Karpas-422 (cell line): ENCODE measurements around the gene MDH1. TPM values are rescaled to one million over a fixed set of nuclear protein-coding genes. Genes with fewer than 3 reads are reported as not detected.

Experiments
- DNase-seq: peaks from one replicate; pipeline ENCODE4 v3.0.0-alpha.2; 2015
- H2AFZ ChIP-seq: fragments of 200-600 bp; sonication (generic); 2 replicates; pipeline ENCODE4 v1.6.1; 2014; ENCODE audit warnings: antibody characterized with exemption, low read length, mixed read lengths
- H3K27ac ChIP-seq: fragments of 200-600 bp; sonication (generic); 2 replicates; pipeline ENCODE4 v1.5.1; 2014; ENCODE audit warnings: mild to moderate bottlenecking, low read length, moderate library complexity
- H3K27me3 ChIP-seq: fragments of 200-600 bp; sonication (generic); 2 replicates; pipeline ENCODE4 v1.6.1; 2014; ENCODE audit warnings: low read length, mixed read lengths
- H3K36me3 ChIP-seq: fragments of 200-600 bp; sonication (generic); 2 replicates; pipeline ENCODE4 v1.6.1; 2014; ENCODE audit warnings: low read length, mixed read lengths; ENCODE audit not compliant: insufficient read depth
- H3K4me1 ChIP-seq: fragments of 200-600 bp; sonication (generic); 2 replicates; pipeline ENCODE4 v1.6.1; 2014; ENCODE audit warnings: mild to moderate bottlenecking, low read length, mixed read lengths
- H3K4me2 ChIP-seq: fragments of 200-600 bp; sonication (generic); 2 replicates; pipeline ENCODE4 v1.6.1; 2014; ENCODE audit warnings: low read length, low read depth, mild to moderate bottlenecking; ENCODE audit not compliant: poor library complexity, severe bottlenecking
- H3K4me3 ChIP-seq: fragments of 200-600 bp; sonication (generic); 2 replicates; pipeline ENCODE4 v1.5.1; 2014; ENCODE audit warnings: mild to moderate bottlenecking, antibody characterized with exemption, low read length, mixed read lengths
- H3K79me2 ChIP-seq: fragments of 200-600 bp; sonication (generic); 2 replicates; pipeline ENCODE4 v1.6.1; 2014; ENCODE audit warnings: mild to moderate bottlenecking, low read length, mixed read lengths
- H3K9ac ChIP-seq: fragments of 200-600 bp; sonication (generic); 2 replicates; pipeline ENCODE4 v1.6.0; 2014; ENCODE audit warnings: low read length
- H3K9me2 ChIP-seq: fragments of 200-600 bp; sonication (generic), shearing (Covaris generic); replicated peaks from 2 replicates; pipeline ENCODE4 v1.6.0; 2014; ENCODE audit warnings: mild to moderate bottlenecking, low read length, moderate library complexity; ENCODE audit not compliant: insufficient read depth
- H3K9me3 ChIP-seq: fragments of 300-700, 200-600 bp; sonication (generic); 2 replicates; pipeline ENCODE4 v1.6.1; 2014; ENCODE audit warnings: low read length, mixed read lengths
- H4K20me1 ChIP-seq: fragments of 200-600 bp; sonication (generic); 2 replicates; pipeline ENCODE4 v1.6.1; 2014; ENCODE audit warnings: mild to moderate bottlenecking, antibody characterized with exemption, low read length, low read depth; ENCODE audit not compliant: insufficient read depth
- total RNA-seq: library from RNA; depleted of rRNA; stranded (reverse); fragments of >200 nt; shearing (Covaris generic); gene quantifications from 2 replicates; pipeline ENCODE4 v1.2.3, GENCODE V29; 2014; ENCODE audit warnings: low replicate concordance

MDH1 gene
- total RNA-seq, 1 experiment from 2014 or later = 208 TPM

- DNase-seq = peak; percentile 10
Observed at GRCh38 chr2:63578767-63579166, 10.0 kb upstream of the MDH1 start.

GRCh38 chr2:63580651-63581297 lies 8.0 kb upstream of the MDH1 start:
- H3K9me2 ChIP-seq = 0 out of 2 replicates have a peak, but pooled peaks cover 2% of the 10 kb centered on the region
- H3K9ac ChIP-seq = no peak overlapping the region

More at GRCh38 chr2:63578767-63579166, 10.0 kb upstream of the MDH1 start:
- Histone ChIP-seq H3K36me3 (no peaks in the 10 kb centered on the region), H4K20me1 (0 out of 2 replicates have a peak, but pooled peaks cover 8% of the 10 kb centered on the region), H3K79me2 (no peaks in the 10 kb centered on the region; the same call in 1 of the 2 replicates), H3K27me3 (no peaks in the 10 kb centered on the region), H3K27ac (no peak overlapping the region), H3K4me3 (no peak overlapping the region), H3K4me1 (no peaks in the 10 kb centered on the region), H3K4me2 (no peak overlapping the region), H2AFZ (no peak overlapping the region), H3K9me3 (peaks cover 5% of the 10 kb centered on the region), H3K9ac (no peak overlapping the region), H3K9me2 (0 out of 2 replicates have a peak, but pooled peaks cover 2% of the 10 kb centered on the region)

DNA sequence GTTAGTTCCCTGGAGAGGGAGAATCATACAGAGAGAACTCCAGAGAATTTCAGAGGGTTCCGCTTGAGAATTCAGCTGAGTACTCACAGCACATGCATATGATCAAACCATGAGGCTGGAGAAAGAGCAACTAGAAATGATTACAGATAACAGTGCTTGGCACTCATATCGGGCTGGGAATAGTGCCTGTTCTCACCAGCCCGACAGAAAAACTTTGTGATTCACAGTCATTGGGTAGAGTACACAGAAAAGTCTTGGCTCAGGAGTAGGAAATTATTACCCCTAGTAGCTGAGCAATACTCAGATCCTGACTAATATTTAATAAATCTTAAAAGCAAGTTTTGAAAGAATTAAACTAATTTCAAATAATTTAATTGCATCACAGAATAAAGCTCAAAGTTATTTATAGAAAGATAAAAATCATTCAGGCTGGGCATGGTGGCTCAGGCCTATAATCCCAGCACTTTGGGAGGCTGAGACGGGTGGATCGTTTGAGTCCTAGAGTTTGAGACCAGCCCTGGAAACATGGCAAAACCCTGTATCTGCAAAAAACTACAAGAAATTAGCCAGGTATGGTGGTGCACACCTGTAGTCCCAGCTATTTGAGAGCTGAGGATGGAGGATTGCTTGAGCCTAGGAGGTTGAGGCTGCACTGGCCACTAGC lies 7.3 kb upstream of the MDH1 start:
- Histone ChIP-seq H3K27me3 (no peaks in the 10 kb centered on the region), H3K9ac (no peak overlapping the region), H3K9me2 (0 out of 2 replicates have a peak, but pooled peaks cover under 1% of the 10 kb centered on the region), H3K27ac (no peak overlapping the region), H3K36me3 (no peaks in the 10 kb centered on the region), H3K4me3 (no peak overlapping the region), H3K4me1 (no peaks in the 10 kb centered on the region; the same call in 1 of the 2 replicates), H3K79me2 (no peaks in the 10 kb centered on the region; the same call in 1 of the 2 replicates), H2AFZ (no peak overlapping the region), H4K20me1 (peaks cover 7% of the 10 kb centered on the region; the same call in 1 of the 2 replicates), H3K9me3 (no peaks in the 10 kb centered on the region), H3K4me2 (no peak overlapping the region)
- DNase-seq = peak; percentile 16

More at GRCh38 chr2:63580651-63581297, 8.0 kb upstream of the MDH1 start:
- H3K4me1 ChIP-seq = no peaks in the 10 kb centered on the region
- H3K27me3 ChIP-seq = no peaks in the 10 kb centered on the region
- no peaks in the 10 kb centered on the region for H3K36me3 ChIP-seq
- H3K9me3 ChIP-seq = no peaks in the 10 kb centered on the region
- peak; percentile 40 for DNase-seq
- no peak overlapping the region for H3K4me3 ChIP-seq
- H3K27ac ChIP-seq = no peak overlapping the region
- H2AFZ ChIP-seq = no peak overlapping the region
- H3K79me2 ChIP-seq = no peaks in the 10 kb centered on the region; the same call in 1 of the 2 replicates
- H4K20me1 ChIP-seq = 0 out of 2 replicates have a peak, but pooled peaks cover 8% of the 10 kb centered on the region
- H3K4me2 ChIP-seq = no peak overlapping the region

- Histone ChIP-seq H3K36me3 (no peaks in the 10 kb centered on the region), H3K9ac (no peak overlapping the region), H3K27me3 (no peaks in the 10 kb centered on the region), H4K20me1 (peaks cover 11% of the 10 kb centered on the region; the same call in 1 of the 2 replicates), H3K79me2 (peaks cover 2% of the 10 kb centered on the region; the same call in 1 of the 2 replicates), H2AFZ (no peak overlapping the region), H3K27ac (no peak overlapping the region), H3K4me1 (peaks cover 11% of the 10 kb centered on the region), H3K9me3 (no peaks in the 10 kb centered on the region), H3K9me2 (no peaks in the 10 kb centered on the region), H3K4me2 (no peak overlapping the region), H3K4me3 (no peak overlapping the region)
- no peak for DNase-seq
Observed at GRCh38 chr2:63582873-63583272, 5.9 kb upstream of the MDH1 start.

GRCh38 chr2:63587814-63588384 lies 864 bp upstream of the MDH1 start:
- H3K9ac ChIP-seq = peak overlapping the region; percentile 75
- no peaks in the 10 kb centered on the region for H3K27me3 ChIP-seq
- peaks cover 30% of the 10 kb centered on the region for H4K20me1 ChIP-seq
- peaks cover 41% of the 10 kb centered on the region for H3K4me1 ChIP-seq
- H2AFZ ChIP-seq = peak overlapping the region; percentile 84
- no peaks in the 10 kb centered on the region for H3K9me3 ChIP-seq
- DNase-seq = no peak
- peaks cover 42% of the 10 kb centered on the region for H3K79me2 ChIP-seq
- no peaks in the 10 kb centered on the region for H3K9me2 ChIP-seq
- peak overlapping the region; percentile 85 for H3K4me3 ChIP-seq
- H3K36me3 ChIP-seq = no peaks in the 10 kb centered on the region
- H3K27ac ChIP-seq = no peak overlapping the region
- H3K4me2 ChIP-seq = peak overlapping the region; percentile 92

DNA sequence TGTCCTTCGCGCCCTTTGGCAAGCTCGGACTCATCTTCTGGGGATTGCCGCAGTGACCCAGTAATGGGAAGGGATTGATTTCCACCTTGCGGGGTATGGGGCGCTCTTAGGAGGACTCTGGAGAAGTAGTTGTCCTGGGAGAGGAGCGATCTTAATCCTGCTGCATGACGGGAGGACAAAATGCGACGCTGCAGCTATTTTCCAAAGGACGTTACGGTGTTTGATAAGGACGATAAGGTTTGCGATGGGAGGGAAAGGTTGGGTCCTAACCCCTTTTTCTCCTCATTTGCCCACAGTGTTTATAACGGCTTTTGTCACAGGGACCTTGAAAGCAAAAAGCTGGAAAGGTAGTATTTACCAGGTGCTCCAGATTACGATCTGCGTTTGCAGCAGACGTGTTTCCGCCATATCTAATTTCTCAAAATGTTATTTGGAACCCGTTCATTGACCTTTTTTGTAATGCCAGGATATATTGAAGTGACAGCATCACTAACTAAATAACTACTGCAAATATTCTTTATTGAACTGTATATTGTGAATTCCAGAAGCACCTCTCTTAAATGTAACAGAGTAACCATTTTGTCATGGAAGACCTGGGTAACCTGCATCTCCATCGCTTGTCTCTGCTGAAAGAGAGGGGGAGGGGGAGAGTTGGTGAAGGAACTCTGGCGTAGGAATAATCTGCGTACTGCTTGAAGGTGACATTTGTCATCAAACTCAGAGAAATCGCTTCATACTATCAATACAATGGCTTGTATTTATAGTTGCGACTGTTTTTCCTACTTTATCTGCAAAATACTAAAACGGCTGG lies 590 bp downstream of the MDH1 start:
- no peaks in the 10 kb centered on the region for H3K9me2 ChIP-seq
- peak overlapping the region; percentile 92 for H3K4me2 ChIP-seq
- peaks cover 12% of the 10 kb centered on the region for H3K36me3 ChIP-seq
- peak overlapping the region; percentile 86 for H3K9ac ChIP-seq
- peak overlapping the region; percentile 63 for H2AFZ ChIP-seq
- peak; percentile 68 for DNase-seq
- H3K4me3 ChIP-seq = peak overlapping the region; percentile 85
- H3K79me2 ChIP-seq = peaks cover 57% of the 10 kb centered on the region
- H4K20me1 ChIP-seq = peaks cover 42% of the 10 kb centered on the region
- no peaks in the 10 kb centered on the region for H3K9me3 ChIP-seq
- H3K27me3 ChIP-seq = no peaks in the 10 kb centered on the region
- peak overlapping the region; percentile 89 for H3K27ac ChIP-seq
- H3K4me1 ChIP-seq = peaks cover 44% of the 10 kb centered on the region

DNA sequence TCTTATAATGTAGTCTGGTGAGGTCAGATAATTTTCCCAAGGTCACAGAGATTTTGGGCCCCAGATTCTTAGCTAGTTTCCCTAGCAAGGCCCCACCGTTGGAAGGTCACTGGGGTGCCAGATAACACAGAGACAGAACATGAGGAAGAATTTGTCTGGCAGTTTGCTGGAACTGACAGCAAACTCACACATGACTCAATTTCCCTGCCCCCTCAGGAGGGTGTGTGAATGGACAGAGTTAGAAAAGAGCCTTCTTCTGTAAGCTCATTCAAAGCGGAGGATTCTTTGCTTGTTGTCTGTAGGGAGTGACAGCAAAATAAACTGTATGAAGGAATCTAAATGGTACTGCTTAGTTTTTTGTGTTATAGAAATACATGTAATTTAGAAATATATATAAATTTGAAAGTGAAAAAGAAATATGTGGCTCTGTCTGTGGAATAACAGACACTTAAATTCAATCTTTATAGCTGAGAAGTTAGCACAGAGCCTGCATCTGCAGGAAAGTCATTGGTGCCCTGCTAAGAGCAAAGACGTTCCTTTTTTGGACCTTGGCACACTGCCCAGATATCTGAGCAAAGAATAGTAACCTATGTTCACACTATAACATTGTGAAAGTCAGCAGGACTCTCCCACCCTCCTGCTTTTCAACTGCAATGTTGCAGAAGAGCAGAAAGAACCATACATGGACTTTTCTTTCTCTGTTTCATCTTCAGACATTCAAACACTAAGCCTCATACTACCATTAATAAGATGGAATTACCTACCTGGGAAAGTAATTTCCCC lies 2.1 kb downstream of the MDH1 start:
- peaks cover 48% of the 10 kb centered on the region for H4K20me1 ChIP-seq
- peak overlapping the region; percentile 86 for H3K9ac ChIP-seq
- H3K4me1 ChIP-seq = peaks cover 44% of the 10 kb centered on the region
- peak overlapping the region; percentile 85 for H3K4me3 ChIP-seq
- H3K9me3 ChIP-seq = no peaks in the 10 kb centered on the region
- H3K79me2 ChIP-seq = peaks cover 71% of the 10 kb centered on the region
- peaks cover 26% of the 10 kb centered on the region for H3K36me3 ChIP-seq
- H3K27me3 ChIP-seq = no peaks in the 10 kb centered on the region
- no peak overlapping the region for H2AFZ ChIP-seq
- H3K27ac ChIP-seq = peak overlapping the region; percentile 89
- peak overlapping the region; percentile 92 for H3K4me2 ChIP-seq
- DNase-seq = peak; percentile 94
- no peaks in the 10 kb centered on the region for H3K9me2 ChIP-seq
